Head of caudate nucleus (tissue), 42 donors: Measurements from ENCODE around the gene DNAH14.
"Not testable (repeated sequence)": the region's sequence is repeated elsewhere in the genome, so short reads cannot be mapped to it uniquely, and the experiment has no call there.

Experiments
- DNase-seq, 42 donors: peaks; one replicate each; pipeline versions ENCODE4 v3.0.0 to v3.0.0-alpha.2; 2020 to 2021; ENCODE audit warnings: mixed read lengths in 7 of 42
- intact Hi-C: fragments of 100-400 bp; cut with DNase I; formaldehyde crosslinking; loops from one replicate; pipeline ENCODE4 v1.15.0; 2022

The DNAH14 gene

GRCh38 chr1:225224287-225224686 is 294.8 kb downstream of the DNAH14 start:
- intact Hi-C loops = no loop called here
- DNase-seq = no peak

DNA sequence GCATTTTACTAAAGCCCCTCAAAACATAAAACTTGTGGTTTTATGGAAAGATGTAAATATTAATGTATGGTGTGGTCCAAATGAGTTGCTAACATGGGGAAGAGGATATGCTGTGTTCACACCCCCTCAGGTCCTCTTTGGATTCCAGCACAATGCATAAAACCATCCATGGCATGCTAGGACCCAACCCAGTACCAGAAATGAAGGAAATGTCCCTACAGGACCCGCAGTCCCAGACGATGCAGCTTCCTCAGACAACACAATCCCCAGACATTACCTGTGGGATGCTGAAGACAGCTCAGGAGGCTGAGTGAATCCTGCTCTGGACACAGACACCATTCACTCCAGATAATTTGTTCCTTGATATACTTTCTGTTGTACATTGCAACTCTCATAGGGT is 296.2 kb downstream of the DNAH14 start:
- DNase-seq = no peak

DNA sequence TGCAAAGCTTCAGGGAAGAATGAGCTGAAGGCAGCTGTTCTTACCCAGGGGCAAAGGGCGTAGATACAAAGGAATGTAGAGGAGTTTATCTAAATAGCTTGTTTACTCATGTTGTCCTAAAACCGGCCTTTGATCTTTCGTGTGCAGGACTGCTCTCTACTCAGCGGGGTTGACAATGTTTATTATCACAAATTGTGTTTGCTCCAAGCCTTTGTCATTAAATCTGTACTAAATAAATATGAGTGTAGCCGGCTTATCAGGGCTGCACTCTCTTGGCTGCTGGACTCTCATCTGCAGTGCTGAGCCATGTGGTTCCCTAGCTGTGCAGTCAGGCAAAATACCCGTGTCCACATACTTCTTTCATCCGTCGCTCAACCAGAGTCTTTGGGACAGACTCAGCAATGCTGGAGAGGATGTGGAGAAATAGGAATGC is 299.4 kb downstream of the DNAH14 start:
- DNase-seq = no peak
- intact Hi-C loops = no loop called here

More for the DNA sequence above, 296.2 kb downstream of the DNAH14 start:
- intact Hi-C loops = no loop called here

GRCh38 chr1:225229429-225229828 is 300.0 kb downstream of the DNAH14 start:
- DNase-seq, intact Hi-C loops: not testable (repeated sequence)

DNA sequence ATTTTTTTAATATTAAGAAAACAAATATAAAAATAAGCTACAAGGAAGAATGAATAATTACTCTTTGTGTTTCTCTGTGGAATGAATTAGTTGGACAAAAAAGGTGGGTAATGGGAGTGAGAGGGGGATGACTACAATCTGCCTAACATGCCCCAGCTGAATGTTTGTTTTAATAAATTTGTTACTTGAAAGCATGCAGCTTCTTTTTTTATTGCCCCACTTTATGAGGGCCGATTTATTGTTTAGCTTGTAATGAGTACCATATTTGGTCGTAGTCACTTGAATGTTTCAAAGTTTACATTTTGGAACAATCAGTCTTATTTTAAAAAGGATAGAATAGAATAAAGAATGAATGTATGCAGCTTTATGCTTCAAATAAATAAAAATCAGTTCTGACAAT is 301.0 kb downstream of the DNAH14 start:
- intact Hi-C loops = no loop called here
- DNase-seq = no peak

GRCh38 chr1:225232930-225233329 is 303.5 kb downstream of the DNAH14 start:
- intact Hi-C loops, DNase-seq: not testable (repeated sequence)

DNA sequence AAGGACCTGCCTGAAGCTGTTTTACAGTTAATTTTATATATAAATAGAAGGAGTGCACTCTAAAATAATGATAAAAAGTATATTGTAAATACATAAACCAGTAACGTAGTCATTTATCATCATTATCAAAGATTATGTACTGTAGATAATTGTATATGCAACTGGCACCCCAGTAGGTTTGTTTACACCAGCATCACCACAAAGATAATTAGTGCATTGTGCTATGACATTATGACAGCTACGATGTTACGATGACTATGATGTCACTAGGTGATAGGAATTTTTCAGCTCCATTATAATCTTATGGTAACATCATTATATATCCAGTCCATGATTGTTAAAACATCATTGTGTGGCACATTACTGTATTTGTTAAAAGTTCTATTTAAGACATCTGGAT is 313.1 kb downstream of the DNAH14 start:
- no peak for DNase-seq
- intact Hi-C loops = no loop called here

GRCh38 chr1:225250432-225250831 is 321.0 kb downstream of the DNAH14 start:
- intact Hi-C loops = no loop called here
- no peak for DNase-seq

- DNase-seq = no peak
- intact Hi-C loops = no loop called here
These were observed 323.7 kb downstream of the DNAH14 start for GRCh38 chr1:225253173-225253572.

GRCh38 chr1:225253784-225254183 is 324.3 kb downstream of the DNAH14 start:
- DNase-seq = no peak
- intact Hi-C loops = no loop called here

GRCh38 chr1:225254676-225255075 is 325.2 kb downstream of the DNAH14 start:
- DNase-seq = no peak
- intact Hi-C loops = no loop called here

GRCh38 chr1:225257081-225257480 is 327.6 kb downstream of the DNAH14 start:
- intact Hi-C loops = no loop called here
- DNase-seq = no peak

GRCh38 chr1:225258811-225259210 is 329.3 kb downstream of the DNAH14 start:
- no peak for DNase-seq
- intact Hi-C loops = no loop called here

DNA sequence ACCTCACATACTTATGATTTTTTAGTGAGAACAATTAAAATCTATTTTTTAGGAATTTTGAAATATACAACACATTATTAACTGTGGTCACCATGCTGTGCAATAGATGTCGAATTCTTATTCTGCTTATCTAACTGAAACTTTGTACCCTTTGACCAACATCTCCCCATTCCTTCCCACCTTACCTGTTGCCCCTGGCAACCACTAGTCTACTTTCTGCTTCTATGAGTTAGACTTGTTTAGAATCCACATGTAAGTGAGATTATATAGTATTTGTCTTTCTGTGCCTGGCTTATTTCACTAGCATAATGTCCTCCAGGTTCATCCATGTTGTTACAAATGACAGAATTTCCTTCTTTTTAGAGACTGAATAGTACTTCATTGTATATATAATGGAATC is 330.1 kb downstream of the DNAH14 start:
- DNase-seq = no peak
- intact Hi-C loops = no loop called here

DNA sequence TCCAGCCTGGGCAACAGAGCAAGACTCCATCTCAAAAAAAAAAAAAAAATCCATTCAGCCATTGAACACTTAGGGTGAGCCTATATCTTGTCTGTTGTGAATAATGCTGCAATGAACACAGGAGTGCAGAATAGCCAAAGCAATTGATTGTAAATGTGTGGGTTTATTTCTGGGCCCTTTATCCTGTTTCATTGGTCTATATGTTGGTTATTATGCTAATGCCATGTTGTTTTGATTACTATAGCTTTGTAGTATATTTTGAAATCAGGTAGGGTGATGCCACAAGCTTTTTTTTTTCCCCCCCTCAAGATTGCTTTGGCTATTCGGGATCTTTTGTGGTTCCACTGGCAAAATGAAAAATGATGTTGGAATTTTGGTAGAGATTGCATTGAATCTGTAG is 330.8 kb downstream of the DNAH14 start:
- intact Hi-C loops = no loop called here
- no peak for DNase-seq

DNA sequence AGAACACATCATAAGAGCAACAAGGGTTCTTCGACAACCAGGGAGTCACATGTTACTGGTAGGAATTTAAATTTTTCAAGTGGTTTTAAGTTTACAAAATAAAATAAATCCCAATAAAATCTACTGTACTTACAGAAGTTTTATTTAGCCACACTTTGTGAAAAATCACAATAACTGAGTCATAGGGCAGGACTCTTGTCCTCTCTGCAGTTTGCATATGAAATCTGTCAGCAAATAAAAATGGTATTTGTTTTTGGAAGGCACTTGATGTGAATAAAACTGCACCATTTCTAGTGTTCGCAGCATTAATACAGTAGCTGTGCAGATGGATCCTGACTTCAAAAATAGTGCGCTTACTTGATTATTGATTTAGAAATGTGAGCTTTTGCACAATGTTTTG is 348.0 kb downstream of the DNAH14 start:
- no peak for DNase-seq
- intact Hi-C loops = no loop called here

GRCh38 chr1:225280563-225280962 is 351.1 kb downstream of the DNAH14 start:
- intact Hi-C loops = no loop called here
- no peak for DNase-seq

- no peak for DNase-seq
- intact Hi-C loops = no loop called here
These were observed 360.8 kb downstream of the DNAH14 start for GRCh38 chr1:225290244-225290643.

GRCh38 chr1:225299624-225300023 is 370.1 kb downstream of the DNAH14 start:
- intact Hi-C loops = no loop called here
- no peak for DNase-seq

DNA sequence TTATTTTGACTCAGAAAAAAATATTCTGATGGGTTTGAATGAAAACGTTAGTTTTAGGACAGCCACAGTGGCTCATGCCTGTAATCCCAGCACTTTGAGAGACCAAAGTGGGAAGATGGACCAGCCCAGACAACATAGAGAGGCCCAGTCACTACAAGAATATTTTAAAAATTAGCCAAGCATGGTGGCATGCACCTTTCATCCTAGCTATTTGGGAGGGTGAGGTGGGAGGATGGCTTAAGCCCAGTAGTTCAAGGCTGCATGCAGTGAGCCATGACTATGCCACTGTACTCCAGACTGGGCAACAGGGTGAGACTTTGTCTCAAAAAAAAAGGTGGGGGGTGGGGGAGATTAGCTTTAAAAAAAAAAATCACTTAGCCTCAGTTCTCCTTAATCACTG is 370.9 kb downstream of the DNAH14 start:
- DNase-seq = no peak
- intact Hi-C loops = no loop called here

DNA sequence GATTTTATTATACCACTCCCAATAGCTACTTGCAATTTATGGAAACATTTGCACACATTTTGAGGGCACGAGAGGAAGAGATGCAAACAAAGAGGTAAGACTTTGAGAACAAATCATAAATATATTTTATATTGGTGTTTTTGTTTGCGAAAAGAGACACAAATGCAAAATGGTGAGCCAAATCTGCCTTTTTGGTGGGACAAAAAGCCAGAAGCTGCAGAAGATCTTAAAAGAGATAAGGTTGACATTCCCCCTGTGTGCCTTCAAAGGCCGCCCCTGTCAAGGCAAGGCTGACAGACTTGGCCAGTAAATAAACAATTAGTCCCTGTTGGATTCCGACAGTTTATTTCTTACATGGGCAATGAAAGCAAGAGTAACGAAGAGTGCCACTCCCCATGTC is 375.5 kb downstream of the DNAH14 start:
- intact Hi-C loops = no loop called here

GRCh38 chr1:225310544-225310943 is 381.1 kb downstream of the DNAH14 start:
- intact Hi-C loops = loop anchor here (10.0 kb wide), 1 partner anchor 664 kb away; no protein-coding TSS in a partner anchor

More for the DNA sequence above, 375.5 kb downstream of the DNAH14 start:
- DNase-seq = no peak

More at GRCh38 chr1:225310544-225310943, 381.1 kb downstream of the DNAH14 start:
- not testable (repeated sequence) for DNase-seq
